Measurements from ENCODE around the gene MTHFD2L. TPM values are rescaled to one million over a fixed set of nuclear protein-coding genes. Genes with fewer than 3 reads are reported as not detected.

MTHFD2L gene
- total RNA-seq, 1 experiment from 2014 or later: 34.0 TPM

DNA sequence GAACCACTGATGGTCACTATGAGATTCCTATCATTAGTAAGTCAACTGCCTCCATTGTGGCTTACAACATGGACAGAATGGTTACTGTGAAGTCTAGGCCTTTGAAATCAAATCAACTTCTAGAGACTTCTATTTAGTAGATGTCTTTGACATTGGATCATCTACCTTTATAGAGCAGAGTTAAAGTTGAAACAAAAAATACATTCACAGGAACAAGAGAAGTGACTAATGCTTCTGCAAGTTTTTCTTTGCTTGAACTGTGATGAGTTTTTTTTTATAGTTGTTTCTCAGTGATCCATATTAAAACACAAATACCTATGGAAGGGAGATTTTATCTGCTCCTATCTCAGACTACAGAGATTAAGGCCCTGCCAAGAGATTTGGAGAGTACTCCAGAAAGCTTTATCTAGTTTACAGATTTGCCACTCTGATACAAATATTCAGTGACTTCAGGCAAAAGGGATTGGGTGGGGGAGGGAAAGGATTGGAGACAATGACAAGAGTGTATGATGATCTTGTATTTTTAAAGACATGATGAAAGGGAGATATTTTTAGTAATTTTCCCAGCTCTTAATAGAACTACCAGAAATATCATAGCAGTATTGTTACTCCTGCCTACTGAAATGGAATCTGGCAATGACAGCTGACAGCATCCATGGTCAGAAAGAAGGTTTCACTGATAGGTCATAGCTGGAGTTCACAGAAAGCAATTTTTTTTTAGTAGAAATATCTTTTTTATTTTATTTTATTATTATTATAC lies 134.4 kb downstream of the MTHFD2L start:
- Histone ChIP-seq H3K9ac (ENCODE audit: low read length) (peak overlapping the region; percentile 22), H3K27me3 (ENCODE audit: low read length) (no peaks in the 10 kb centered on the region), H3K4me3 (ENCODE audit: low read length) (no peak overlapping the region), H2AFZ (ENCODE audit: low read length) (no peak overlapping the region), H3K4me2 (ENCODE audit: low read length) (peak overlapping the region; percentile 25; the same call in 1 of the 2 replicates), H3F3A (ENCODE audit: low read length, unreplicated experiment) (peaks cover 7% of the 10 kb centered on the region), H3K9me3 (ENCODE audit: low read length) (no peaks in the 10 kb centered on the region), H3K4me1 (ENCODE audit: insufficient read depth, low read length) (peaks cover 25% of the 10 kb centered on the region), H3K9me2 (replicated peaks; ENCODE audit: low read length) (no peaks in the 10 kb centered on the region), H3K79me2 (ENCODE audit: low read length) (no peaks in the 10 kb centered on the region), H4K20me1 (ENCODE audit: low read length) (no peaks in the 10 kb centered on the region), H3K27ac (ENCODE audit: low read length) (peak overlapping the region; percentile 83), H3K36me3 (ENCODE audit: low read depth, low read length) (0 out of 2 replicates have a peak, but pooled peaks cover 5% of the 10 kb centered on the region)
- peak; percentile 70 for DNase-seq
- ATAC-seq: peak; percentile 87
- intact Hi-C loops (cut with micrococcal nuclease): no loop called here
- no TSS peak for BruUV-seq (replicated peaks)
- no peak for TF ChIP-seq EZH2 (IDR thresholded peaks at IDR 0.05; ENCODE audit: low read length, unreplicated experiment)
- no peak for TF ChIP-seq CTCF (conservative IDR thresholded peaks at IDR 0.05; ENCODE audit: low read depth, low read length)
- no peak for TF ChIP-seq EZH2phosphoT487 (IDR thresholded peaks at IDR 0.05; ENCODE audit: borderline replicate concordance, low read length)
- CTCF ChIA-PET: no interaction called here
- POLR2A ChIA-PET (ENCODE audit: unreplicated experiment): no interaction called here

- POLR2A ChIA-PET (ENCODE audit: unreplicated experiment): interaction anchor here (0.6 kb wide), 1 partner anchor 15 kb away, joined by 5 read pairs; no protein-coding TSS in a partner anchor
Observed at GRCh38 chr4:74293558-74293957, 135.6 kb downstream of the MTHFD2L start.

More at GRCh38 chr4:74293558-74293957, 135.6 kb downstream of the MTHFD2L start:
- peak overlapping the region; percentile 83 for H3K27ac ChIP-seq (ENCODE audit: low read length)
- peak overlapping the region; percentile 16; the same call in 1 of the 2 replicates for H3K4me3 ChIP-seq (ENCODE audit: low read length)
- intact Hi-C loops (cut with micrococcal nuclease): no loop called here
- no peak overlapping the region for H3K9ac ChIP-seq (ENCODE audit: low read length)
- H3K9me2 ChIP-seq (replicated peaks; ENCODE audit: low read length): no peaks in the 10 kb centered on the region
- 0 out of 2 replicates have a peak overlapping the region, but pooled peaks have one; percentile 17 for H3K4me2 ChIP-seq (ENCODE audit: low read length)
- ATAC-seq (no peak), DNase-seq (peak; percentile 77)
- H3F3A ChIP-seq (ENCODE audit: low read length, unreplicated experiment): peaks cover 7% of the 10 kb centered on the region
- CTCF ChIA-PET: no interaction called here
- no peaks in the 10 kb centered on the region for H3K27me3 ChIP-seq (ENCODE audit: low read length)
- no peaks in the 10 kb centered on the region for H3K79me2 ChIP-seq (ENCODE audit: low read length)
- H3K36me3 ChIP-seq (ENCODE audit: low read depth, low read length): 0 out of 2 replicates have a peak, but pooled peaks cover 5% of the 10 kb centered on the region
- no peak overlapping the region for H2AFZ ChIP-seq (ENCODE audit: low read length)
- peaks cover 25% of the 10 kb centered on the region for H3K4me1 ChIP-seq (ENCODE audit: insufficient read depth, low read length)
- TF ChIP-seq CTCF (conservative IDR thresholded peaks at IDR 0.05; ENCODE audit: low read depth, low read length) (no peak), EZH2 (IDR thresholded peaks at IDR 0.05; ENCODE audit: low read length, unreplicated experiment) (no peak), EZH2phosphoT487 (IDR thresholded peaks at IDR 0.05; ENCODE audit: borderline replicate concordance, low read length) (no peak)
- no TSS peak for BruUV-seq (replicated peaks)
- H4K20me1 ChIP-seq (ENCODE audit: low read length): no peaks in the 10 kb centered on the region
- no peaks in the 10 kb centered on the region for H3K9me3 ChIP-seq (ENCODE audit: low read length)

Measured in PC-3 (cell line).